Activated CD4-positive, CD25-positive, alpha-beta regulatory T cell treated with anti-CD3 and anti-CD28 coated beads, Interleukin-2, amount 50 U/mL, for 16 hours (primary cell): Measurements from ENCODE around the gene RAI1.

Experiments used
- DNase-seq: peaks from one replicate; pipeline ENCODE4 v3.0.0-alpha.2; 2020; ENCODE audit warnings: low read depth, low spot score

RAI1 gene

DNA sequence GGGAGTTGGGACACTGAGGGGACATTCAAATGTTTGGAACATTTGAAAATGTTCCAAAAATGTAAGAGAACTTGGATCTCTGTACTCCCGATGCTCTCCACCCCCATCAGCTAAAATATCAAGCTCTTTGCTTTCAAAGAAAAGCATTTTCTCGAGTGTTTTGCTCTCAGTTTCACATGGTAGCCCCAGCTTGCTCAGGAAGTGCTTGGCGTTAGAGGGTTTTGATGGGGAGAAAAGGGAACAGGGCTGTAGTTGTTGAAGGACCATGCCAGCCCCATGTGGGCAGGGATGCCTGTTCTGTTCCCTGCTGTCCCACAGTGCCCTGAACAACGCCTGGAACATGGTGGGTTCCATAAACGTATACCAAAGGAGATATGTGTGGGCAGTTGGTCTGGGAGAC, 37.0 kb downstream of the RAI1 start:
- DNase-seq, result no peak

DNA sequence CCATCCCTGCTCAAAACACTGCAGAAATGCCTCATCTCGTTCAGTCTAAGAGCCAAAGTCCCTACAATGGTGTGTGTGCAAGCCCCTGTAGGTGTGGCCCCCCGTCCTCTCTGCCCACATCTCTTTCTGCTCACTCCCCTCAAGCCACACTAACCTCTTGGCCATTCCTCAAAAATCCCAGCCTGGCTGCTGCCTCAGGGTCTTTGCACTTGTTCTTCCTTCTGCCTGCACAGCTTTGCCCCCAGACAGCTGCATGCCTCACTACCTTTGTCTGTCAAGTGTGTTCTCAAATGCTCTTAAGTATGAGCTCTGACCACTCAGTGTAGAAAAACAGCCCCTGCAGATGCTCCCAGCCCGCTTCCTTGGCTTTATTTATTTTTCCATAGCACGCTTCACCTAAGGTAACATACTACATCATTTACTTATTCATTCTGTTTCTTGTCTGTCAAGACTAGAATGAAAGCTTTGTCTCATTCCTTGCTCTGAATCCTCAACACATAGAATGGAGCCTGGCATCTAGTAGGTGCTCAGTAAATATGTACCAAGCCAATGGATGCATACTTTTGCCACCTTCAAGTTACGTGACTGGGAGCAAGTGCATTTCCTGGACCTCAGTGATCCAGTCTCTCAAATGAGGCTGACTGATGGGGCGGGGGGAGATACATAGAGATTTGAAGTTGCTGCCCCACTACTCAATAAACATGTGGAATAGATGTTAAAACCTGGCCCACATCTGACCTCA, 38.1 kb downstream of the RAI1 start:
- no peak for DNase-seq

DNA sequence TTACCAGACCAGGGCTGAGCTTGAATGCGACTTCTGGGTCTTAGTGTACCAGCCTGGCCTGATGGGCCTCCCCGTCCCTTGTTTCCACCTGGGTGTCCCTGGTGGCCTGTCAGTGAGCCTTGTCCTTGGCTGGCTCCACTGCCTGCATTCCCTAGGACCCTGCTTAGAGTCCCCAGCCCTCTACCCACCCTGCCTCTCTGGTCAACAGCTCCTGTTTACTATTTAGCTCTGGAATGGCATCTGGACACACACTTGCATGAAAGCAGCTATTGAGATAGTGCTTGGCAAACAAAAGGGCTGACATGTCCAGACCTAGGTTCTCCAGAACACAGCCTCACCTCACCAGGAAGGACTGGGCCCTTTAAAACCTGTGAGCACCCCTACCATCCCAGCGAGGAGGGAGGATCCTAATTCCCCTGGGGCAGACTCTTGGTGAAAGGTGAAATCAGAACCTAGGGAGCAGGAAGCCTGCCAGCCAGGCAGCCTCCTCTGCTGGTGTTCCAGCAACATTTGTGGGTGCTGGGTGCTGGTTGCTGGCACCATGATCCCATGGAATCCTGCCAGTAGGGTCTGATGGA, 38.8 kb downstream of the RAI1 start:
- DNase-seq, result no peak

DNA sequence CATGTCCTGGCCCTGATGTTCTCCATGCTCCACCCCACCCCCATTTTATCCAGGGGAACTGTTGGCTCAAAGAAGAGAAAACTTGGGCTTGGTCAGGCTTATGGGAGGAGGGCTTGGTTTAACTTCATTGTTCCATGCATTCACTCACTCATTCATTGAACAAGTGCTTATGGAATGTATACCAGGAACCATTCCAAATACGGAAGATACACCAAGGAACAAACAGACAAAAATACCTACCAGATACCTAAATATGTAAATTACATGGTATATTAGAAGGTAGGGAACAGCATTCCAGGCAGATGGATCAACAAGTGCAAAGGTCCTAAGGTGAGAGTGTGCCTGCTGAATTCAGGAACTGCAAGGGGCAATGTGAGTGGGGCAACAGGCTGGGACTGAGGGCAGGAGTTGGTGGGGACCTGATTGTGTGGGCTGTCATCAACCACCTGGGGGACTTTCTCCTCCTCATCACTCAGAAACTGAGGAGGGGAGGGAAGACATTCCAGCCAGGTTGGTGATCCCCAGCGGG, 39.9 kb downstream of the RAI1 start:
- no peak for DNase-seq

DNA sequence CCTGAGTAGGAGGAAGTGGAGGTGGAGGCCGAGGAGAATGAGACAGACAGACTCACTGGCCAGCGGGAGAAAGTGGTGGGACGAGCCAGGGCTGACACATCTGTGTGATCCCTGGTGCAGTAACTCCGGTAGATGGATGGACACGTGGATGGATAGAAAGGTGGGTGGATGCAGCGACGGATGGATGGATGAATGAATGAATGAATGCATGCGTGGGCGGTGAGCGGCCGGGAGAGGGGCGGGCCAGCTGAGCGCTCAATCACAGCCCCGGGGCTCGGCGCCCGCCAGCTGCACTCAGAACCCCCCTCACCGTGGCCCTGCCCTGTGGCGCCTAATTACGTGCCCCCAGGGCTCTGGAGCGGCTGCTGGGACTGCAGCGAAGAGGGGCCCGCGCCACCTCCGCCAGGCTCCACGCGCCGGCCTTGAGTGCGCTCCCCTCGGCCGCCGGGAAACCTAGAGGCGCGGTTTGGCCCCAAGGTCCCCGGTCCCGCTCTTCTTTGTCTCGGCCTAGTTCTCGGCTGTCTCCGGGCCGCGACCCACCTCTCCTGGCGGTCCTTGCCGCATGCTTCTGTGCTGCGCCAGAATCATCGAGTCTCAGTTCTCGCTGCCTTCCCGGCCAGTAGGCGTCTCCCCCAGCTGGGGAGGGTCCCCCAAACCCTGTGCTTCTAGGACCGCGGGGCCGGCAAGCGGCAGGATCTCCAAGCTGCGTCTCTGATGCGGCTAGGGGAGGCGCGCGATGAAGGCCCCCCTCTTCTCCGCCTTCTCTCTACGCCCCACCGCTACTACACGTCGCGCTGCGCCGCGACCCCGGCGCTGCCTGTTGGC, 41.0 kb downstream of the RAI1 start:
- DNase-seq, result no peak

DNA sequence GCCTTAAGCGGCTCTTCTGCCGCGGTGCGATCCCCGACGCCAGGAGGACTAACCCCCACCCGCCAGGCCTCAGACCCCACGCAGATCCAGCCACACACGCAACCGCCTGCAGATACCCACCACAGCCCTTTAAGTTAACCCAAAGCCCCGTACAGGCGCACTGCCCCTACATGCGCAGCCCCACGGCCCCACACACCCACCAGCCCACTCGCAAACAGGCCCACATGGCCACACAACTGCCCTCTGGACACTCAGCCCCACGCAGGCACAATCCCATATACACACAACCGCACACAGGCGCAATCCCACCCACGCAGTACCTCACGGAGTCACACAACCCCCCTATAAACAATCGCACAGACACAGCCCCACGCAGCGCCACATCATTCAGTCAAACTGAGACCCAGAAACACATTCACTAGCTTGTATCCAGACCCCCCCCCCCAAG, 41.7 kb downstream of the RAI1 start:
- no peak for DNase-seq

DNA sequence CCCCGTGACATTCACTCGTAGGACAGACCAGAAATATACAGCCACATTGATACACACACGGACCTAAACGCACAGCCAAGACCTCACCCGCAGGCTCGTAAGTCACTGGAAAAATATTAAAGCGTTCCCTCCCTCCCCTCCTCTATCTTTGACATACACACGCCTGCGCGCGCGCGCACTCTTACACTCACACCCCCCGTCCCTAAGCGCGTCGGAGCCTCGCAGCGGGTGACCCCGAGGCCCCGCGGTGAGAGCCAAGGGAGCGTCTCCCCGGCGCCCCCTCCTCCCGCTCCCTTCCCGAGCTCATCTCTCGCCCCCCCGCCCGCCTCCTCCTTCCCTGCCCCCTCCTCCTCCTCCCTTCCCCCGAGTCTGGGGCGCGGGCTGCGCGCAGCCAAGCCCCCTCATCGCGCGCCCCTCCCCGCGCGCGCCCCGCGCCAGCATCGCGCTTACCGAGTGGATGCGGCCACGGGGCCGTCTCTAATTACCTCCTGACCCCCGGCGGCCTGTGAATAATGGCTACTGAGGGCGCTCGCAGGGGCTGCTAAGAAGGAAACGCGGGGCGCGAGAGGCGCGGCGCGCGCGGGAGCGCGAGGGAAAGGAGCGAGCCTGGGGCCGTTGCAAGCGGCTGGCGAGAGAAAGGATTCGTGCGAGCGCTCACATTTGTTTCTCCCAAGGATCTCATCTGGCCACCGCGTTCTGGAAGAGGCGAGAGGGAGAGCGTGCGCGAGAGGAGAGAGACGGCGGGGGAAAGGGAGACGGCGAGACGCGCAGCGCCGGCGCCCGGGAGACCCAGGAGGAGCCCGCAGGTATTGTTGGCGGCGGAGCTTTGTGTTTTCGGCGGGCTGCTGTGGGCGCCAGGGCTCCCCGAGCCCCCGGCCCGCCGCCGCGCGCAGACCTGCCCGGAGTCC, 42.4 kb downstream of the RAI1 start:
- no peak for DNase-seq

DNA sequence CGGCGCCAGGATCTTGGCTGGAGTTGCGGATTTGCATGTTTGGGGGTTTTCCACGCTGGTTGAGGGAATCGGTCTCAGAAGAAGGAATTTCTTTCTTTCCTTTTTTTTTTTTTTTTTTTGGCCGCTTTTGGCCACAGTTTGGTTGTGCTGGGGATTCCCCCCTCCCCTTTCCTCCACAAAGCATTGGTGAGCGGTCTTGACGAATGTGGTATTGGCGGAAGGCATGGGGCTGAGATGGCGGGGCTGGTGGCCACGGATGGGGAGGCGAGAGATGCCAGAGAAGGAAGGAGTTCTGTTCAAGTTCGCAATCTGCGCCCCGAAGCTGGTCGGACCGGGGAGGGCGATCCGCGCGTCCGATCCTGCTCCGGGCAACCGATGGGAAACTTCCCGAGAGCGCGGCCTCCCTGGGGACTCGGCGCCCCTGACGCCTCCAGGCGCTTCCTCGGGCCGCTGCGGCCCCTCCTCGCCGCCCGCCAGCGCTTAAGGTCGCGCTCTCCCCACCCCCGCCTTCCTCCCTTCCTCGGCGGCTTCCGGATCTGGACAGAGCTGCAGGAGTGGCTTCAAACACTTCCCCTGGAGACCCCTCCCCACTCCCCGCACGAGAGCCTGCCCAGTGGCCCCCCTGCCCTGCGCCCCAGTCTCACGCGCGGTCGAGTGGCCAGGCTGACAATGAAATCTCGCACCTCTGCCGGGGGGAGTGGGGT, 43.2 kb downstream of the RAI1 start:
- DNase-seq, result no peak

DNA sequence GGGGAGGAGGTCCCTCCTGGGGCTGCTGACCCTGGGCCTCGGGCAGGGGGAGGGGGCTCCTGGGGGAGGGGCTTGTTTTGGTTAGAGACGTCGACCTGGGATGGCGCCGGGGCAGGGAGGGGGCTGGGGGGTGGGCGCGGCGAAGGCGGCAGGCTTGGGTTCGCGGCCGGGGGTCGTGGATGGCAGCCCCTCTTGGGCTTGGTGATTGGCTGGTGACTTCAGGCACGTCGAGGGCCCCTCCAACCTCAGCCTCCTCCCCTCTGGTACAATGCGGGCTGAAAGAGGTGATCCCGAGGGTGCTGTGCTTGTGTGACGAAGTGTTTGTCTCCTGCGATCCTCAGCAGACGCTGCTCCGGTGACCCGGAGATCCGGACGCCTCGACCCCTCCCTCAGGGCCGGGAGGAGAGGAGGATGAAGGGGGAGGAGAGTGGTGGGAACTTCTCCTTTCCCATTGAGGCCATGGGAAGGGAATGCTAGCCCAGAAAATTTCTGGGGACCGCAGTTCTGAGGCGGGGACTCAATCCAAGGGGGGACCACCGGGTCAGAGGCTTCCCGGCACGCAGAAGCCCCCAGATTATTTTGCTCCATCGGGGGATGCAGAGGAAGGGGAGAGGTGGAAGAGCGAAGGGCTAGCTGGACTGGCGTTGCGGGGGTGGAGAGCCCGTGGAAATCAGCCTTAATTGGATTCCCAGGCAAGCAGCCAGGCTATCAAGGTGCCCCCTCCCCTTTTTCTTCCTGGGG, 43.9 kb downstream of the RAI1 start:
- no peak for DNase-seq

DNA sequence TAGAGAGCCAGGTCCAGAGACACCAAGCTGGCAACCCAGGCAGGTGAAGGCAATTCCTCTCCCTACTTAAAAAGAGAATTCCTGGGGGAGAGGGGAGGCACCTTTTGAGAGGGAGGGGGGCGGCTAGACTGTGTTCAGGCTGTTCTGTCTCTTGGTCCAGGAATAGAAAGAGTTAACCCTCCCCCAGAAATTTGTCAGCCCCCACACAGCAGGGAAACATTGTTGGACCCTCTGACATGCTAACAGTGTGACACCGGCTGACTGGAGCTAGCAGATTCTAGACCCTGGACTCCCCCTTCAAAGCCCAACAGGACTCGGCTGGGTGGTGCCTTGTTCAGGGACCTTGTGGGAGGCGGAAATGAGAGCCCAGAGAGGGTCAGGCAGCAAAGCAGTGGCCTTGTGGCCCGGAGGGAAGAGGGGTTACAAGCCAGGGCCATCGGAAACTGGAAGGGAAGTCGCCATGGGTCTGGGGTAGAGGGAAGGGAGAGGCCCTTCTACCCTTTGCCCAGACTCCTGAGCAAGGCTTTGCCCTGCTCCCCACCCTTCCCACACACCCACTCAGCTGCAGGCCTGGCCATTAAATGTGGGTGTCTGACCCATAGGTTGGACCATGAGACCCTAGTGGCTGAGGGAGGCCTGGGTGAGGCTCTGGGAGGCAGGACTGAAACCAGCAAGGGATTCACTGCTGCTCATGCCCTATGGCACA, 44.6 kb downstream of the RAI1 start:
- no peak for DNase-seq

DNA sequence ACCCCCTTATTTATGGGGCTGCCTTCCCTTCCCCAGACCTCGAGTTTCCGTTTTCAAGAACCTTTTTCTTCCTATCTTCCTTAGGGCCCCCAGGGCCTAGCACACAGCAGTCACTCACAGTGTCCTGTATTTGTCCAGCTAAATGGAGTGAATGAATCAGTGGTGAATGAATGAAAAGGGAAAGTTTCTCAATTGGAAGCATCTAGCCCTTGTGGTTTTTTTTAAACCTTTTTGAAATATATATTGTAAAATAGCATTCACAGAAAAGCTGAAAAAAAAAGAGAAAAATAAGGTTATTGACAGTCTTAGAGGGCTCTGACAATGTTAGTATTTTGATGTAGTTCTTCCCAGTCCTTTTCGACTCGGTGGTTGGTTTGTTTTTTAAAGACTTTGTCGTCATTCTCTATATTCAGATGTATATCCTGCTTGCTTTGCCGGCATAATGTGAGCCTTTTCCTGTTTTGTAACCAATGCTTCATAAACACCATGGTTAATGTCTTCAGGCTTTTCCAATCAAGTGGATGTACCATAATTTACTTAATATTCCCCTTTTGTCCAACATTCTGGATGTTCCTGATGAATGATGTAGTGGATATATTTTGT, 45.3 kb downstream of the RAI1 start:
- no peak for DNase-seq

DNA sequence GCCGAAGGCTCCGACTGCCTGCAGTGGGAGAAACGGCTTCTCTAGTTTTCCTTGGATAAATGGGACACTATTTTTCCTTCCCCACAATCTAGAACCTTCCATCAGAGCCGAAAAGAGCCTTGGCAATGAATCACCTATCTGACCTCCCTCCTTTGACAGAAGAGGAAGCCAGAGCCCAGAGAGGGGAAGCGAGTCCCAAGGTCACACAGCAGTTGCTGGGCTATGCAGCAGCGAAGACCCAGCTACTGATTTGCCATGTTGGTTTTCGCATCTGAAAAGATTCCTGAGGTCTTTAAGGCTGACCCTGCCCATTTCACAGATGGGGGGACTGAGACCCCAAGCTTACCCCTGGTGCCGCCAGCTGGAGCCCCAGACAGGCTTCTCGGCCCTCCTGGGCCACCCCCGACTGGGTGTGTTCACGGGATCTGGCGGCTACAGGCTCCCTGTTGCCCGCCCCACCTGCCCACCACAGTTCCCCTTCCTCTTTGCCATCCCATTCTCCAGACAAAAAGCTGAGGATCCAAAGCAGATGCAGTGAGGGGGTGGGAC, 45.9 kb downstream of the RAI1 start:
- DNase-seq, result no peak

DNA sequence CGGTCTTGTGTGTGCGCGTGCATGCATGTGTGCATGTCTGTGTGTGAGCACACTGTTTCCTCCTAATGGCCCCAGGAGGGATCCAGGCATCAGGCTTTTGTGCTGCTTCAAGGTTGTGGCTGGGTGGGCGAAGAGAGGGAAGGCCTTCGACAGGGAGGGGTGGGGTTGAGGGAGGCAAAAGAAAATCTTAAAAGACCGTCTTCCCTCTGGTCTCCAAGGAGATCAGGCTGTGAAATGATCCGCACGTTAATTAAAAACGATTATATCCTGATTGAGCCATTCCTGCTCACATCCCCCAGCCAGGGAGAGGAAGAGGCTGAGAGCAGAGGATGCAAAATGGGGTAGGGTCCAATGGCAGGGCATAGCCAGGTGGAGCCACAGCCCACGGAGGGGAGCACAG, 46.9 kb downstream of the RAI1 start:
- no peak for DNase-seq

DNA sequence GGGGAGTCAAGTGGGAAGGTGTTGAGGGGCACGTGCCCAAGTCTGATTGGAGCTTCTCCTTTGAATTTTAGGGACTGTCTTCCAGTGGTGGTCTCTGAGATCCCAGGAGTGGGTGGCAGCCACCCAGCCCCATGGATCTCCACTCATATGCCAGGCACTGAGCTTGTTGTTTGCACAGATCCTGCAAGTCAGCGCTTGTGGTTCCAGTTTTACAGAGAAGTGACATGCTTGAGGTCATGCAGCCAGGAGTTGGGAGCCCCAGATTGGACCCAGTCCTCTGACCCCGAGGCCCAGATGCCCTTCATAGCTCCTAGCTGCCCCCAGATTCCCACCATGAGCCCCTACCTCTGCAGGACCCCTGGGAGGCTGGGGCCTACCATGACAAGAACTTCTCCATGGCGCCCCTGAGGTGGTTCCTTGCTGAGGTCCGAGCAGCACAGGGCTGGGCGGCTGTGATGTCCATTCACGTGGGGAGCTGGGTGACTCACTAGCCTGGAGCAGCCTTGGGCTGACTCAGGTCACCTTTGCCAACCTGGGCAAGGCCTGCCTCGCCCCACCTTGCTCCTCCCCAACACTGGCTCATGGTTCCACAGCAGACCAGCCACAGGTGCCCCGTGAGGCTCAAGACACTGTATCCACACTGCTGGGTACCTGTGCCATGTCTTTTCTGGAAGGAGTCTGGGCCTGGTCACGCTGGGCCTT, 47.4 kb downstream of the RAI1 start:
- no peak for DNase-seq

DNA sequence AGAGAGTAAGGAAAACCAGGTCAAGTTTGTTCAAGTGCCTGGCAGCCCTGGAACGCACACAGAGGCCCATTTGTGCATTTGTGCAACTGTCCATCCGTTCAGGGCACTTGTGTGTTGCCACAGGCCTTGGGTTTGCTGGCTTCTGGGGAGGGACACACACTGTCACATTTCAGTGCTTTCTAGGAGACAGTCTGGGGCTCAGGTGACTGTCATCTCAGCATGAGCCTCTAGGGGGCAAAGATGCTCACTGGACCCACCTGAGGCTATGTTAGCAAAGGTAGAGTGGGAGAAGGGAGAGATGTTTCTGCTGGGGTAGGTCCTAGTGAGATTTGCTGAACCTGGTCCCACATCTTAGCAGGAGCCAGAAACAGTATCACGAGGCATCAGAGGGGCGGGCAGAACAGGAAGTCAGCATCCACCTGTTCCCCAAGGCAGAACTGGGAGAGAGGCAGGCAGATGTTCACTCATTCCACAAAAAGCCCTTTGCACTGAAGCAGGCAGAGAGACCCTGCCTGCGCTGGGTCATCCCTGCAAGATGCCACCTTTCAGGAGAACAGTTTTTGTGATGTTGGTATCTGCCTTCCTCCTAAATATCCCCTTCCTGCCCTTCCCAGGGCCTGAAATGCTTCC, 48.5 kb downstream of the RAI1 start:
- peak; percentile 36 for DNase-seq

DNA sequence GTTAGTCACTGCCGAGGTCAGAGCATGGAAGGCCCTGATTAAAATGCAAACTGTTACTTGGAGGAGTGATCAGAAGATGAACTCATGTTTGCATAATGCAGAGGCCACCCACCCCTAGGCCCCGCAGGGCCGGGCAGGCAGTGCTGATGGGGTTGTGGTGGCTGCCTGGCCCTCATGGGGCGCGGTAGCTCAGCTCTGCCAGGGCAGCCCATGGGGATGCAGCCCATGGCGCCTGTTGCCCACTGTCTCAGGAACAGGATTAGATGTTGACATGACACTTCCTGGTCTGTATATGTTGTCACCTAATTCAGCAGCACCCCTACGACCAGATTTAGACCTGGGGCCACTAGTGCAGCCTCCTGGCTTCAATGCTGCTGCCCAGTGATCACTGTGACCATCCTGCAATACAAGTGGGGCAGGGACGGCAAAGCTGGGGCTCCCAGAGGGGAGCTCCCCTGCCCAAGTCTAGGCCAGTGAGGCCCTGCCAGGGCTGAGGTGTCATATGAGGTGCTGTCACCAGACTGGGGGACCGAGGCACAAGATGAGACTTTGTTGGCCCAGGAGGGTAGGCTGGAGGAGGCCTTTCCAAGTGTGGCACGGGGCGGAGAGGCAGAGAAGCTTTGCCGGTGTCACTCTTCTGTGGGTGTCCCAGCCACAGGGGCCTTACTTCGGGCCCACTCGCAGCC, 49.1 kb downstream of the RAI1 start:
- no peak for DNase-seq

DNA sequence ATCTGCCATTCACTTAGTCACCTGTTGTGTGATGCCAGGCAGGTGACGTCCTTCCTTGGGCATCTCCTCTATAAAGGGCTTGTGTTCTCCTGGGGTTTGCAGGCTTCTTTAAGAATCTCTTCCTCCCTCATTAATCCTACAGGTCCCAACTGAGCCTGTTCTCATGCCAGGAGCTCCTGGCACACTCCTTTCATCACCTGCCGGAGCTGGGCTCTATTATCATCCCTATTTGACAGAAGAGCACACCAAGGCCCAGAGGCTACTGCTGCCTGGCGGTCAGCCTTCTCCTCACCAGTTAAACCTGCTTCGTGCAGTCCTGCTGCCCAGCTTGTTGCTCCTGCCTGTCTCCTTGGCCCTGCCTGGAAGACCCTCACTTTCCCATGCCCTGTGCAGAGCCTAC, 51.2 kb downstream of the RAI1 start:
- DNase-seq, result no peak
